Measurements from ENCODE around the gene SLC1A1. TPM values are rescaled to one million over a fixed set of nuclear protein-coding genes. Genes with fewer than 3 reads are reported as not detected.

The SLC1A1 gene
- total and polyA plus RNA-seq, 2 experiments from 2014 or later = 3.7 to 8.2 TPM

- TF ChIP-seq CTCF (conservative IDR thresholded peaks at IDR 0.05; ENCODE audit: low read depth in 2 of 2) = no peak
- TF ChIP-seq REST (IDR thresholded peaks at IDR 0.05; ENCODE audit: unreplicated experiment) = no peak
- TF ChIP-seq EZH2phosphoT487 (IDR thresholded peaks at IDR 0.05; ENCODE audit: unreplicated experiment) = no peak
- no peak for TF ChIP-seq STAT1 (IDR thresholded peaks at IDR 0.05; ENCODE audit: unreplicated experiment)
- TF ChIP-seq POLR2AphosphoS5 (IDR thresholded peaks at IDR 0.05; ENCODE audit: low read depth) = no peak
- TF ChIP-seq ETS1 (IDR thresholded peaks at IDR 0.05) = no peak
- no peak for TF ChIP-seq ZNF331 (CRISPR knock-in tag; IDR thresholded peaks at IDR 0.05; ENCODE audit: low read depth)
- no peak for TF ChIP-seq EZH2 (IDR thresholded peaks at IDR 0.05; ENCODE audit: low read depth, unreplicated experiment)
- TF ChIP-seq ZNF114 (CRISPR knock-in tag; IDR thresholded peaks at IDR 0.05) = no peak
- TF ChIP-seq CREB1 (CRISPR knock-in tag; IDR thresholded peaks at IDR 0.05; ENCODE audit: low read depth) = no peak
These were observed 82.9 kb downstream of the SLC1A1 start (continued) for GRCh38 chr9:4573176-4573575.

- Histone ChIP-seq H3K9me2 (ENCODE audit: insufficient read depth) (no peaks in the 10 kb centered on the region), H3K27me3 (ENCODE audit: insufficient read depth) (no peaks in the 10 kb centered on the region), H3K79me2 (replicated peaks; ENCODE audit: insufficient read depth) (no peaks in the 10 kb centered on the region), H3F3A (replicated peaks; ENCODE audit: low read depth) (no peaks in the 10 kb centered on the region), H3K4me2 (no peak overlapping the region), H3K36me3 (ENCODE audit: insufficient read depth) (no peaks in the 10 kb centered on the region), H3K4me1 (ENCODE audit: insufficient read depth) (peaks cover 3% of the 10 kb centered on the region; the same call in 1 of the 2 replicates), H3K27ac (ENCODE audit: low read depth) (no peak overlapping the region), H2AFZ (no peak overlapping the region), H4K20me1 (replicated peaks; ENCODE audit: insufficient read depth) (no peaks in the 10 kb centered on the region), H3K4me3 (no peak overlapping the region)
- no peaks in the 10 kb centered on the region for H3K36me3 Mint-ChIP-seq (ENCODE audit: low read depth)
- ATAC-seq = peak; percentile 82
- H3K27me3 Mint-ChIP-seq (ENCODE audit: insufficient read depth, low read depth, poor library complexity) = peaks cover 2% of the 10 kb centered on the region
- peak overlapping the region; percentile 60; the same call in 1 of the 2 replicates for H3K27ac Mint-ChIP-seq
- H3K4me3 Mint-ChIP-seq = no peak overlapping the region
- H3K4me1 Mint-ChIP-seq = peaks cover 9% of the 10 kb centered on the region
- no peaks in the 10 kb centered on the region; the same call in 1 of the 3 replicates for H3K9me3 Mint-ChIP-seq
- no peak for DNase-seq (ENCODE audit: low spot score)
- TF ChIP-seq CTCF (conservative IDR thresholded peaks at IDR 0.05; ENCODE audit: low read depth in 2 of 2) = no peak
- TF ChIP-seq ZNF331 (CRISPR knock-in tag; IDR thresholded peaks at IDR 0.05; ENCODE audit: low read depth) = no peak
These were observed 83.5 kb downstream of the SLC1A1 start for GRCh38 chr9:4573634-4574389.
